Spleen (tissue), 11 donors: ENCODE data around the gene KLHL41. TPM values are rescaled to one million over a fixed set of nuclear protein-coding genes. Genes with fewer than 3 reads are reported as not detected.

ENCODE experiments used
- DNase-seq: peaks from one replicate; pipeline ENCODE4 v3.0.0-alpha.2; 2020
- H3K27ac ChIP-seq, 8 donors: fragments of 200-600 bp; sonication (generic) in 7 of 8; 1 replicate in 4 of 8; 2 replicates in 4 of 8; pipeline versions ENCODE4 v1.5.0 to v1.8.0; 2016 to 2021; ENCODE audit warnings: inconsistent platforms in 4 of 8, mild to moderate bottlenecking in 4 of 8, moderate library complexity in 1 of 8
- H3K27me3 ChIP-seq, 7 donors: fragments of 200-600 bp; sonication (generic) in 6 of 7; replicated peaks in 1 of 7; 1 replicate in 4 of 7; 2 replicates in 3 of 7; pipeline versions ENCODE4 v1.5.0 to v1.8.0; 2016 to 2021; ENCODE audit warnings: inconsistent platforms in 3 of 7, mild to moderate bottlenecking in 1 of 7
- H3K36me3 ChIP-seq, 6 donors: fragments of 200-600 bp; sonication (generic) in 5 of 6; 1 replicate in 4 of 6; 2 replicates in 2 of 6; pipeline versions ENCODE4 v1.5.0 to v1.8.0; 2016 to 2021; ENCODE audit warnings: inconsistent platforms in 2 of 6
- H3K4me1 ChIP-seq, 6 donors: fragments of 200-600 bp; sonication (generic) in 5 of 6; 1 replicate in 3 of 6; 2 replicates in 3 of 6; pipeline versions ENCODE4 v1.5.0 to v1.8.0; 2016 to 2021; ENCODE audit warnings: inconsistent platforms in 3 of 6
- H3K4me3 ChIP-seq, 8 donors: fragments of 200-600 bp; sonication (generic) in 7 of 8; 1 replicate in 4 of 8; 2 replicates in 4 of 8; pipeline versions ENCODE4 v1.5.0 to v1.8.0; 2016 to 2021; ENCODE audit warnings: inconsistent platforms in 4 of 8, mild to moderate bottlenecking in 4 of 8, moderate library complexity in 2 of 8
- H3K9me3 ChIP-seq, 8 donors: fragments of 200-600 bp; sonication (generic) in 7 of 8; 1 replicate in 4 of 8; 2 replicates in 4 of 8; pipeline versions ENCODE4 v1.5.0 to v1.8.0; 2016 to 2021; ENCODE audit warnings: inconsistent platforms in 4 of 8
- CTCF ChIP-seq, 11 experiments: fragments of 200-600 bp in 7 of 11; fragments of 450-650 bp in 4 of 11; sonication (generic) in 4 of 11; IDR thresholded peaks in 8 of 11; conservative IDR thresholded peaks in 3 of 11; 1 replicate in 7 of 11; 2 replicates in 4 of 11; pipeline versions ENCODE4 v1.4.0 to v1.8.0; 2016 to 2021; ENCODE audit warnings: antibody characterized with exemption in 11 of 11, inconsistent platforms in 4 of 11, mild to moderate bottlenecking in 1 of 11
- POLR2A ChIP-seq, 3 donors: fragments of 450-650 bp; IDR thresholded peaks; one replicate each; pipeline ENCODE4 v1.5.1; 2017; ENCODE audit warnings: antibody characterized with exemption in 3 of 3, mild to moderate bottlenecking in 1 of 3
- POLR2AphosphoS5 ChIP-seq, 3 donors: sonication (generic); formaldehyde crosslinking; IDR thresholded peaks; one replicate each; pipeline ENCODE4 v1.5.1; 2017; ENCODE audit warnings: antibody characterized with exemption in 3 of 3
- WGBS, 5 donors: extraction: QIAGEN DNeasy Blood & Tissue Kit in 3 of 5; methylation state at CpG; one replicate each; pipeline versions ENCODE4 v1.1.5 to v1.1.7; 2013 to 2018; 5-methylcytosine and 5-hydroxymethylcytosine counted together
- intact Hi-C: fragments of 100-400 bp; cut with DNase I; formaldehyde crosslinking; loops from one replicate; pipeline ENCODE4 v1.15.0; 2023; ENCODE audit warnings: low total_unique reads
- polyA plus RNA-seq, 3 donors: library from polyadenylated mRNA; stranded (reverse); fragments of 200-250 nt; gene quantifications; one replicate each; pipeline ENCODE4 v1.2.1, GENCODE V29; 2013
- total RNA-seq, 7 donors: library from RNA; depleted of rRNA in 3 of 7; stranded (reverse); fragments of >200 nt in 3 of 7; fragmentation: NEBNext Ultra II Directional in 4 of 7; extraction: Animal tissue kit (Norgen Biotek cat#: 25700) in 4 of 7; gene quantifications; one replicate each; pipeline versions ENCODE4 v1.1.0 to v1.2.1, GENCODE V29; 2016 to 2021
- donor health status: healthy with polysubstance abuse.
- donor health status: DM: no; HTN: no; CAD: no; lungs with moderate emphysema.
- donor health status: DM: no; HTN: no; CAD: no.
- donor health status: Bipolar disorder and iron deficiency.
- donor health status: healthy.
- donor health status: DM: no; HTN: no; CAD: no.
- donor health status: DM: yes; HTN: yes; CAD: no.

The KLHL41 gene
- total and polyA plus RNA-seq, 10 donors: 0.30 to 1.0 (median 0.68) TPM

GRCh38 chr2:169520896-169521295, 11.4 kb downstream of the KLHL41 start:
- intact Hi-C loops: loop anchor here (10.0 kb wide), 1 partner anchor 404 kb away; no protein-coding TSS in a partner anchor
- Histone ChIP-seq H3K9me3 (no peaks in the 10 kb centered on the region), H3K27ac (no peak overlapping the region), H3K4me1 (no peaks in the 10 kb centered on the region), H3K27me3 (no peaks in the 10 kb centered on the region), H3K36me3 (peaks cover 0 to 6% (median 0%) of the 10 kb centered on the region in 6 donors), H3K4me3 (no peak overlapping the region)
- no peak for TF ChIP-seq POLR2AphosphoS5 (IDR thresholded peaks at IDR 0.05)
- no peak for TF ChIP-seq POLR2A (IDR thresholded peaks at IDR 0.05)
- no peak for TF ChIP-seq CTCF (IDR thresholded peaks at IDR 0.05 in 8 of 11, conservative IDR thresholded peaks at IDR 0.05 in 3 of 11)
- no peak for DNase-seq

- TF ChIP-seq POLR2AphosphoS5 (IDR thresholded peaks at IDR 0.05) (no peak), POLR2A (IDR thresholded peaks at IDR 0.05) (no peak), CTCF (IDR thresholded peaks at IDR 0.05 in 8 of 11, conservative IDR thresholded peaks at IDR 0.05 in 3 of 11) (no peak)
- H3K36me3 ChIP-seq: peaks cover 0 to 16% (median 0%) of the 10 kb centered on the region in 6 donors
- WGBS, 5 donors: 62 to 81% (median 68%) methylated on average over 5 of the region's 5 CpGs
- H3K4me1 ChIP-seq: no peaks in the 10 kb centered on the region
- intact Hi-C loops: loop anchor here (10.0 kb wide), 1 partner anchor 401 kb away; no protein-coding TSS in a partner anchor
- no peak for DNase-seq
- H3K27ac ChIP-seq: no peak overlapping the region
- H3K27me3 ChIP-seq: no peaks in the 10 kb centered on the region
- H3K4me3 ChIP-seq: no peak overlapping the region
- no peaks in the 10 kb centered on the region for H3K9me3 ChIP-seq
Measured at GRCh38 chr2:169523681-169524080, 14.2 kb downstream of the KLHL41 start.

- Histone ChIP-seq H3K4me1 (no peaks in the 10 kb centered on the region), H3K9me3 (no peaks in the 10 kb centered on the region), H3K4me3 (no peak overlapping the region), H3K27me3 (no peaks in the 10 kb centered on the region), H3K27ac (no peak overlapping the region), H3K36me3 (peaks cover 0 to 32% (median 3%) of the 10 kb centered on the region in 6 donors)
- DNase-seq: no peak
- intact Hi-C loops: loop anchor here (10.0 kb wide), 1 partner anchor 399 kb away; no protein-coding TSS in a partner anchor
- 76 to 90% (median 84%) methylated on average over 2 of the region's 2 CpGs for WGBS, 5 donors
- TF ChIP-seq POLR2A (IDR thresholded peaks at IDR 0.05): no peak
Measured at GRCh38 chr2:169525434-169525833, 15.9 kb downstream of the KLHL41 start.

GRCh38 chr2:169526451-169526850, 16.9 kb downstream of the KLHL41 start:
- no peaks in the 10 kb centered on the region for H3K9me3 ChIP-seq
- H3K4me1 ChIP-seq: no peaks in the 10 kb centered on the region
- H3K36me3 ChIP-seq: peaks cover 0 to 42% (median 3%) of the 10 kb centered on the region in 6 donors
- TF ChIP-seq CTCF (IDR thresholded peaks at IDR 0.05 in 8 of 11, conservative IDR thresholded peaks at IDR 0.05 in 3 of 11): no peak
- TF ChIP-seq POLR2A (IDR thresholded peaks at IDR 0.05): no peak
- TF ChIP-seq POLR2AphosphoS5 (IDR thresholded peaks at IDR 0.05): no peak
- intact Hi-C loops: loop anchor here (10.0 kb wide), 1 partner anchor 398 kb away; no protein-coding TSS in a partner anchor
- no peak for DNase-seq
- no peak overlapping the region for H3K27ac ChIP-seq
- no peak overlapping the region for H3K4me3 ChIP-seq
- no peaks in the 10 kb centered on the region for H3K27me3 ChIP-seq
